Motor neuron (in vitro differentiated cells): ENCODE measurements around the gene GTF2H4. TPM values are rescaled to one million over a fixed set of nuclear protein-coding genes. Genes with fewer than 3 reads are reported as not detected.
A peak's percentile ranks its signal among the peaks of the same experiment; 100 is the strongest.
"Not testable (repeated sequence)": the region's sequence is repeated elsewhere in the genome, so short reads cannot be mapped to it uniquely, and the experiment has no call there.

Experiments used
- ATAC-seq, 8 experiments: fragments of 200-7000 bp; cut with Tn5 transposase; replicated peaks in 6 of 8; 2 replicates each; pipeline ENCODE4 v1.8.0; 2021; ENCODE audit warnings: mild to moderate bottlenecking in 8 of 8, moderate library complexity in 8 of 8
- H3K27ac ChIP-seq, 2 donors: fragments of 250-450 bp; sonication (Bioruptor Pico); 2 replicates each; pipeline ENCODE4 v1.9.0; 2021; ENCODE audit warnings: antibody characterized with exemption in 2 of 2, mild to moderate bottlenecking in 2 of 2, moderate library complexity in 1 of 2
- H3K4me1 ChIP-seq, 2 donors: fragments of 250-450 bp; sonication (Bioruptor Pico); replicated peaks in 1 of 2; 2 replicates each; pipeline ENCODE4 v1.6.1; 2021; ENCODE audit warnings: antibody characterized with exemption in 2 of 2, mild to moderate bottlenecking in 2 of 2, moderate library complexity in 1 of 2
- H3K4me3 ChIP-seq, 5 donors: fragments of 250-450 bp; sonication (Bioruptor Pico); 2 replicates each; pipeline ENCODE4 v1.9.0; 2021; ENCODE audit warnings: antibody characterized with exemption in 5 of 5, mild to moderate bottlenecking in 5 of 5, moderate library complexity in 4 of 5
- WGBS, 10 experiments: fragments of 450-650 bp; shearing (Covaris generic); methylation state at CpG; one replicate each; pipeline ENCODE4 v1.0.0; 2022; 5-methylcytosine and 5-hydroxymethylcytosine counted together
- in situ Hi-C, 9 experiments: fragments of 400-800 bp; cut with MboI; loops; one replicate each; pipeline ENCODE4 v1.15.0; 2021; ENCODE audit warnings: low sequenced_read_pairs in 9 of 9, low pct_unique_long_range_greater_than_20kb in 2 of 9; ENCODE audit not compliant: unreplicated experiment in 9 of 9
- total RNA-seq, 8 experiments: library from RNA; unstranded; fragments of 300-600 nt; gene quantifications; 2 replicates each; pipeline versions ENCODE4 v1.2.3 to v1.2.4, GENCODE V29; 2022

Gene GTF2H4
- total RNA-seq, 8 experiments from 2014 or later = 18.2 to 46.3 (median 28.5) TPM

- peak overlapping the region; percentile 65 to 96 (median 81) for H3K4me3 ChIP-seq
- WGBS, 10 experiments = 0 to 50% (median 8%) methylated on average over 1 to 2 of the region's 2 CpGs; no CpG with 5 or more reads in 4 of the 10 experiments
- H3K27ac ChIP-seq = no peak overlapping the region
- ATAC-seq = no peak
- H3K4me1 ChIP-seq = peaks cover 7 to 12% of the 10 kb centered on the region in 2 donors
- in situ Hi-C loops = loop anchor here in 3 of 9 experiments (25.0 kb wide), 1 partner anchor 179 kb away; no protein-coding TSS in a partner anchor
Measured at GRCh38 chr6:30908700-30909099, 693 bp downstream of the GTF2H4 start.

- H3K4me1 ChIP-seq = peaks cover 18 to 23% of the 10 kb centered on the region in 2 donors
- not testable (repeated sequence) for H3K27ac ChIP-seq, ATAC-seq, H3K4me3 ChIP-seq
- 72 to 100% (median 88%) methylated on average over 1 to 9 of the region's 12 CpGs; no CpG with 5 or more reads in 4 of the 10 experiments for WGBS, 10 experiments
- in situ Hi-C loops = loop anchor here in 7 of 9 experiments (10.0 to 25.0 kb wide), 2 partner anchors 164 to 177 kb away; no protein-coding TSS in a partner anchor
Measured at GRCh38 chr6:30910473-30910872, 2.5 kb downstream of the GTF2H4 start.

DNA sequence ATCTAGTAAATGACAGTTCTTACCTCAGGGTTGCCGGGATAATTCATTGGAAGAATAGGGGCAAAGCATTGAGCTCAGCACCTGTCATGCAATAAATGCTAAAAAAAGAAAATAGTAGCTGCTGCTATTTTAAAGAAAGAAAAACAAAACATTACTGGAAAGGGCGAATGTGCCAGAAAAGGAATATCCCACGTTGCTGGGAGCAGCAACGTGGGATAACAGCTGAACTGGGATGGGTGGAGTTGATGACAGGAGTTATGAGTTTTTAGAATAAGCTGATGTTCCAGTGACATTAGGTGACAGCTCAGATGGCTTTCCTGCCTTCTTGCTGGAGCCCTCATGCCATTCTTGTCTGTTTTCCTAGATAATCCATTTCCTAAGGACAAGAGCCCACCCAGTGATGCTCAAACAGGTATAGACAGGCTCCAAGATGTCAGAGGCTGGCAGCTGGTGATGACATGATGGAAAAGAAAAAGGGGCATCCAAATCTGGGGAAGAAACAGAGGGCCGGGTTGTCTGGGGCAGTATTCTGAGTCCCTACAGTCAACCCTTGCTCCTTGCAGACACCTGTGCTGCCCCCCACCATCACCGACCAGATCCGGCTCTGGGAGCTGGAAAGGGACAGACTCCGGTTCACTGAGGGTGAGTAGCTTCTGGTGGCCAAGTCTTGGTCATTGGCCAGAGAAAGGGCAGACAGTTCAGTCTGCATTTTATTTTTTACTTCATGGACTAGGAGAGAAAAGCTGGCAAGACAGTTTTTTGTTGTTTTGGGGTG is 4.9 kb downstream of the GTF2H4 start:
- in situ Hi-C loops = loop anchor here in 7 of 9 experiments (10.0 to 25.0 kb wide), 2 partner anchors 162 to 174 kb away; no protein-coding TSS in a partner anchor
- 69 to 100% (median 86%) methylated on average over 1 to 7 of the region's 8 CpGs; no CpG with 5 or more reads in 1 of the 10 experiments for WGBS, 10 experiments
- no peak for ATAC-seq
- peaks cover 22 to 27% of the 10 kb centered on the region in 2 donors for H3K4me1 ChIP-seq
- no peak overlapping the region for H3K4me3 ChIP-seq
- peak overlapping the region in 1 of 2 donors; percentile 24 for H3K27ac ChIP-seq

DNA sequence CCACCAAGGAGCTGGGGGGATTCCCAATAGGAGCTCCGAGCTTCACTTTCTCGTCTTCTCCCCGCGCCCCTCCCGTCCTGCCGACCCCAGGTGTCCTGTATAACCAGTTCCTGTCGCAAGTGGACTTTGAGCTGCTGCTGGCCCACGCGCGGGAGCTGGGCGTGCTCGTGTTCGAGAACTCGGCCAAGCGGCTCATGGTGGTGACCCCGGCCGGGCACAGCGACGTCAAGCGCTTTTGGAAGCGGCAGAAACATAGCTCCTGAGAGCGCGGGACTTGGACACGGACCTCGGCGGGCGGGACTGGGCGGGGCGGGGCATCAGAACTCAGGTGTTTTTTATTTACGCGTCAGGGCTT is 5.7 kb downstream of the GTF2H4 start:
- peak overlapping the region; percentile 13 to 24 for H3K27ac ChIP-seq
- ATAC-seq = peak in 6 of 8 experiments; percentile 30 to 57 (median 40)
- in situ Hi-C loops = loop anchor here in 7 of 9 experiments (10.0 to 25.0 kb wide), 2 partner anchors 161 to 174 kb away; no protein-coding TSS in a partner anchor
- WGBS, 10 experiments = 6 to 53% (median 17%) methylated on average over 2 to 19 of the region's 31 CpGs; no CpG with 5 or more reads in 5 of the 10 experiments
- H3K4me1 ChIP-seq = peaks cover 21 to 27% of the 10 kb centered on the region in 2 donors
- H3K4me3 ChIP-seq = peak overlapping the region; percentile 34 to 49 (median 44)

DNA sequence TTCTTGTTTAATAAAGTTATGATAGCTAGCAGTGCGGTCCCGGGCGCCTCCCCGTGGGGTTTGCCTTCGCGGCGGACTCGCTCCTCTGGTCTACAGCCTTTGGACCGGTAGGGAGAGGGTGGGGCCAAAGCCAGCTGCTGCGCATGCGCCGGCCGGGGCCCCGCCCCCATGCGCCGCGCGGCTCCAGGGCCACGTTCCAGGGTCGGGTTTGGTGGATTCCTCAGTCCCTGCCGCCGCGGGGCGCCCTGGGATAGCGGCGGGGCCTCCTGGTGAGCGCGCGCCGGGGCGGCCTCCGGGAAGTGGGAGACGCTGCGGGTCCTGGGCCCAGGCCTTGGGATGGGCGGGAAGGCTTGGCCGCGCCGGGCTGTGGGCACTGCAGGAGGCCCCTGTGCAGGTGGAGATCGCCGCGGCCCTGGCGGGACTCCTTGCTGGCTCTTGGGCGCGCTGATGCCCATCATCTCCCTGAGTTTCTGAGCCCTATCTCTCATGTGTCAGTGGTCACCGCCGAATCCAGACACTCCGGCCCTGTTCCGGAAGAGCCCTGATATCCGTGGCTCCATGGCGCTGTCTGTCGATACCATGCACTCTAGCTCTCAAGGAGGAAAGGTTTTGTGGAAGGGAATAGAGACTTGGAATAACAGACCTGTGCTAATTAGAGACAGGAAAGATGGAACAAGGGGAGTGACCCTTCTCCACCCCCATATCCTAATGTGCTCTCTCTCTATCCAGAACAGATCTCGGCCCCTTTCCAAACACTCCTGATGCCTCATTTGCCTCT is 6.3 kb downstream of the GTF2H4 start, which contains the start of gene VARS2:
VARS2 (plus strand) TSS at position 163 of the 778 bp plus-strand sequence; CDS start at position 762, 599 bp downstream.
- Histone ChIP-seq H3K4me1 (peaks cover 17 to 24% of the 10 kb centered on the region in 2 donors), H3K27ac (peak within 1 kb of the TSS; percentile 79 to 96), H3K4me3 (peak within 1 kb of the TSS; percentile 34 to 49 (median 44))
- WGBS, 10 experiments = 0 to 33% (median 13%) methylated on average over 1 to 7 of the region's 52 CpGs; no CpG with 5 or more reads in 5 of the 10 experiments
- ATAC-seq = peak; percentile 89 to 95 (median 93)
- in situ Hi-C loops = loop anchor here in 7 of 9 experiments (10.0 to 25.0 kb wide), 2 partner anchors 161 to 173 kb away; no protein-coding TSS in a partner anchor

DNA sequence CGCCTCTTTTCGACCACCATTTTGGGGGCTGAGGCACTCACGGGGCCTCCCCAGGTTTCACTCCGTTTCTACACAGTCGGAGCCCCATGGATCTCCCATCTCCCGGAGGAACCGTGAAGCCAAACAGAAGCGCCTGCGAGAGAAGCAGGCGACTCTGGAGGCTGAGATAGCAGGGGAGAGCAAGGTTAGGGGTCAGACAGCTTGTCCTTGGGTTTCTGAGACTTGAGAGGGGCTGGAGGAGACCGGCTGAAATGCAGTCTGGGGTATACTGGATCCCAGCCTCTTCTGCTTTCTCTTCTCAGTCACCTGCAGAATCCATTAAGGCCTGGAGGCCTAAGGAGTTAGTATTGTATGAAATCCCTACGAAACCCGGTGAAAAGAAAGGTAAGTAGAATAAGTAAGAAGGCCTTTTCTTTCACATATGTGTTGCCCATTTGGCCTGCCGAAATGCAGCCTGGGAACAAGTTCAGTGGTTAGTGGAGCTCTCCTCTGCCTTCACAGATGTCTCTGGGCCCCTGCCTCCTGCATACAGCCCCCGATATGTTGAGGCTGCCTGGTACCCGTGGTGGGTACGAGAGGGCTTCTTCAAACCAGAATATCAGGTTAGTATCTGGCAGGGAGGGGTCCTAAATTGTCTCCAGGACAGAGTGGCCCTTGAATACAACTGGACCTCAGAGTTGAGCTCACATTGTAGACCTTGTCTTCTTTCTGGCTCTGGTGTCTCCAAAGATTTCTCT is 7.0 kb downstream of the GTF2H4 start:
- Histone ChIP-seq H3K27ac (peak overlapping the region; percentile 79 to 96), H3K4me3 (peak overlapping the region; percentile 34 to 49 (median 44)), H3K4me1 (peaks cover 17 to 24% of the 10 kb centered on the region in 2 donors)
- ATAC-seq = no peak
- 23 to 88% (median 56%) methylated on average over 3 to 9 of the region's 17 CpGs; no CpG with 5 or more reads in 3 of the 10 experiments for WGBS, 10 experiments
- in situ Hi-C loops = loop anchor here in 7 of 9 experiments (10.0 to 25.0 kb wide), 2 partner anchors 160 to 172 kb away; no protein-coding TSS in a partner anchor

GRCh38 chr6:30915591-30915946 is 7.6 kb downstream of the GTF2H4 start:
- ATAC-seq = peak in 4 of 8 experiments; percentile 4 to 22 (median 7)
- WGBS, 10 experiments = 14 to 47% (median 33%) methylated on average over 1 to 5 of the region's 5 CpGs; no CpG with 5 or more reads in 4 of the 10 experiments
- Histone ChIP-seq H3K4me3 (no peak overlapping the region), H3K4me1 (peaks cover 17 to 24% of the 10 kb centered on the region in 2 donors), H3K27ac (peak overlapping the region in 1 of 2 donors; percentile 52)
- in situ Hi-C loops = loop anchor here in 7 of 9 experiments (10.0 to 25.0 kb wide), 2 partner anchors 159 to 172 kb away; no protein-coding TSS in a partner anchor

GRCh38 chr6:30917041-30917440 is 9.0 kb downstream of the GTF2H4 start:
- 80 to 92% (median 90%) methylated on average over 1 to 3 of the region's 7 CpGs; no CpG with 5 or more reads in 6 of the 10 experiments for WGBS, 10 experiments
- Histone ChIP-seq H3K4me1 (peaks cover 17 to 24% of the 10 kb centered on the region in 2 donors), H3K4me3 (no peak overlapping the region), H3K27ac (no peak overlapping the region)
- no peak for ATAC-seq
- in situ Hi-C loops = loop anchor here in 7 of 9 experiments (10.0 to 25.0 kb wide), 2 partner anchors 158 to 170 kb away; no protein-coding TSS in a partner anchor

- in situ Hi-C loops = loop anchor here in 7 of 9 experiments (10.0 to 25.0 kb wide), 2 partner anchors 157 to 170 kb away; no protein-coding TSS in a partner anchor
Measured at GRCh38 chr6:30917487-30917886, 9.5 kb downstream of the GTF2H4 start.

DNA sequence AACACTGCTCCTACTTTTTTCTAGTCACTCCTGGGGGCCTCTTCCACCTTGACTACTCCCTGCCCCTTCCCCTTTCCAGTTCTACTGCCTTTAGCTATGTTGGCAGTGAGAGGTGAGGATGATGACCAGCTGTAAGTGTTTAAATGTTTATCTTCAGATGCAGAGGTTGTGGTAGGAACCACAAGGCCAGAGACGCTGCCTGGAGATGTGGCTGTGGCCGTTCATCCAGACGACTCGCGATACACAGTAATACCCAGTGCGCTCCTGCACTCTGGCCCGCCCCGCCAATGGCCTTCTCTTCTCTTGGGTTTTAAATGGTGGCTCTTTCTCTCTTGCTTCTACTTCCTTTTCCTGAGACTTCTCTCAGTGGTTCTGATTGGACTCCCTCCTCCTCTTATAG is 10.7 kb downstream of the GTF2H4 start:
- ATAC-seq = no peak
- H3K4me1 ChIP-seq = peaks cover 15 to 19% of the 10 kb centered on the region in 2 donors
- in situ Hi-C loops = loop anchor here in 7 of 9 experiments (10.0 to 25.0 kb wide), 2 partner anchors 156 to 169 kb away; no protein-coding TSS in a partner anchor
- 83 to 100% (median 94%) methylated on average over 1 to 8 of the region's 8 CpGs; no CpG with 5 or more reads in 5 of the 10 experiments for WGBS, 10 experiments
- no peak overlapping the region for H3K4me3 ChIP-seq
- no peak overlapping the region for H3K27ac ChIP-seq

More at GRCh38 chr6:30917487-30917886, 9.5 kb downstream of the GTF2H4 start:
- H3K4me3 ChIP-seq = no peak overlapping the region
- no peak overlapping the region for H3K27ac ChIP-seq
- no peak for ATAC-seq
- WGBS, 10 experiments = 64 to 100% (median 91%) methylated on average over 1 to 5 of the region's 8 CpGs; no CpG with 5 or more reads in 6 of the 10 experiments
- peaks cover 17 to 24% of the 10 kb centered on the region in 2 donors for H3K4me1 ChIP-seq

DNA sequence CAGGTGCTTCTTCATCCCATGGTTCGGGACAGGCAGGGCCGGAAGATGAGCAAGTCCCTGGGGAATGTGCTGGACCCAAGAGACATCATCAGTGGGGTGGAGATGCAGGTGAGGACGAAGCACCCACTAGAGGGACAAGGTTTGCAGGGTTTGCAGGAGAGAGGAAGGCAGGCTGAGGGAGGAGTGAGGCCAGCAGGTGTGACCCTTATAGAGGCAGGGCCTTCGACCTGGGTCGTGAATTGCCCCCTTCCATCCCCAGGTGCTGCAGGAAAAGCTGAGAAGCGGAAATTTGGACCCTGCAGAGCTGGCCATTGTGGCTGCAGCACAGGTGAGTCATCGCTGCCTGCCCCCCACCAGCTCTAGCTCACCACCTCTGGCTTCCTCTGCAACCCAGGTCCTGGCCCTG is 14.4 kb downstream of the GTF2H4 start:
- WGBS, 10 experiments = 80 to 93% (median 87%) methylated on average over 1 to 5 of the region's 7 CpGs; no CpG with 5 or more reads in 7 of the 10 experiments
- in situ Hi-C loops = loop anchor here in 3 of 9 experiments (25.0 kb wide), 1 partner anchor 165 kb away; no protein-coding TSS in a partner anchor
- no peak overlapping the region for H3K4me3 ChIP-seq
- H3K4me1 ChIP-seq = no peaks in the 10 kb centered on the region
- no peak overlapping the region for H3K27ac ChIP-seq
- ATAC-seq = no peak
